Measurements from ENCODE around the gene CHST11. TPM values are rescaled to one million over a fixed set of nuclear protein-coding genes. Genes with fewer than 3 reads are reported as not detected.

The CHST11 gene
- total and polyA plus RNA-seq, 2 donors from 2014 or later, result 2.0 to 23.3 TPM

DNA sequence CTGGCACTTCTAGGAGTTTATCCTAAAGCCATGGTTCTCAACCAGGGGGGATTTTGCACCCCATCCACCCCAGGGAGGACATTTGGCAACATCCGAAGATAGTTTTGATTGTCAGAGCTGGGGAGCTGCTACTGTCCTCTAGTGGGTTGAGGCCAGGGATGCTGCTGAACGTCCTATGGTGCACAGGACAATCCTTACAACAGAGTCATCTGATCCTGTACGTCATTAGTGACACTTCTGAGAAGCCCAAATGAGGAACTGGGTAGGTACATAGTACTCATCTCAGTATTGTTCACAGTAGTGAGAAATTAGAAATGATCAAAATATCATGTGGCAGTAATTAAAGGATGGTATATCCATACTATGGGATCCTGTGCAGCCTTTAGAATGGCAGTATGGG lies 185.1 kb downstream of the CHST11 start:
- H3K27ac ChIP-seq (ENCODE audit: low read depth in 2 of 2, low read length in 2 of 2), result no peak overlapping the region
- H3K4me1 ChIP-seq (ENCODE audit: control insufficient read depth in 2 of 3, insufficient read depth in 2 of 3, low read depth in 1 of 3, low read length in 3 of 3), result no peaks in the 10 kb centered on the region
- no peak overlapping the region for H3K9ac ChIP-seq (ENCODE audit: low read length in 3 of 3)
- TF ChIP-seq, protein P1, sequence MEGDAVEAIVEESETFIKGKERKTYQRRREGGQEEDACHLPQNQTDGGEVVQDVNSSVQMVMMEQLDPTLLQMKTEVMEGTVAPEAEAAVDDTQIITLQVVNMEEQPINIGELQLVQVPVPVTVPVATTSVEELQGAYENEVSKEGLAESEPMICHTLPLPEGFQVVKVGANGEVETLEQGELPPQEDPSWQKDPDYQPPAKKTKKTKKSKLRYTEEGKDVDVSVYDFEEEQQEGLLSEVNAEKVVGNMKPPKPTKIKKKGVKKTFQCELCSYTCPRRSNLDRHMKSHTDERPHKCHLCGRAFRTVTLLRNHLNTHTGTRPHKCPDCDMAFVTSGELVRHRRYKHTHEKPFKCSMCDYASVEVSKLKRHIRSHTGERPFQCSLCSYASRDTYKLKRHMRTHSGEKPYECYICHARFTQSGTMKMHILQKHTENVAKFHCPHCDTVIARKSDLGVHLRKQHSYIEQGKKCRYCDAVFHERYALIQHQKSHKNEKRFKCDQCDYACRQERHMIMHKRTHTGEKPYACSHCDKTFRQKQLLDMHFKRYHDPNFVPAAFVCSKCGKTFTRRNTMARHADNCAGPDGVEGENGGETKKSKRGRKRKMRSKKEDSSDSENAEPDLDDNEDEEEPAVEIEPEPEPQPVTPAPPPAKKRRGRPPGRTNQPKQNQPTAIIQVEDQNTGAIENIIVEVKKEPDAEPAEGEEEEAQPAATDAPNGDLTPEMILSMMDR (IDR thresholded peaks at IDR 0.05; ENCODE audit: borderline replicate concordance, extremely low read depth, insufficient read depth), result no peak
- H3K36me3 ChIP-seq (ENCODE audit: control insufficient read depth in 2 of 3, insufficient read depth in 3 of 3, low read length in 3 of 3), result no peaks in the 10 kb centered on the region
- no peaks in the 10 kb centered on the region for H3K27me3 ChIP-seq (ENCODE audit: control insufficient read depth, insufficient read depth, low read length)
- FAIRE-seq (no peak), DNase-seq (no peak)
- peaks cover 0 to 7% (median 0%) of the 10 kb centered on the region in 3 donors for H3K9me3 ChIP-seq (ENCODE audit: control insufficient read depth in 2 of 3, insufficient read depth in 1 of 3, low read length in 3 of 3)
- intact Hi-C loops (cut with DNase I), result no loop called here
- no peak overlapping the region for H3K4me3 ChIP-seq (ENCODE audit: low read length in 3 of 3)

GRCh38 chr12:104643093-104643818 lies 186.5 kb downstream of the CHST11 start:
- no peak overlapping the region for H3K27ac ChIP-seq (ENCODE audit: low read depth in 2 of 2, low read length in 2 of 2)
- DNase-seq (no peak), FAIRE-seq (no peak)
- no peaks in the 10 kb centered on the region for H3K36me3 ChIP-seq (ENCODE audit: control insufficient read depth in 2 of 3, insufficient read depth in 3 of 3, low read length in 3 of 3)
- peaks cover 0 to 7% (median 0%) of the 10 kb centered on the region in 3 donors for H3K9me3 ChIP-seq (ENCODE audit: control insufficient read depth in 2 of 3, insufficient read depth in 1 of 3, low read length in 3 of 3)
- no peak overlapping the region for H3K9ac ChIP-seq (ENCODE audit: low read length in 3 of 3)
- no peak overlapping the region for H3K4me3 ChIP-seq (ENCODE audit: low read length in 3 of 3)
- H3K27me3 ChIP-seq (ENCODE audit: control insufficient read depth, insufficient read depth, low read length), result no peaks in the 10 kb centered on the region
- intact Hi-C loops (cut with DNase I), result no loop called here
- H3K4me1 ChIP-seq (ENCODE audit: control insufficient read depth in 2 of 3, insufficient read depth in 2 of 3, low read depth in 1 of 3, low read length in 3 of 3), result no peaks in the 10 kb centered on the region
- TF ChIP-seq, protein P1 (IDR thresholded peaks at IDR 0.05; ENCODE audit: borderline replicate concordance, extremely low read depth, insufficient read depth), result no peak

GRCh38 chr12:104643819-104644669 lies 187.3 kb downstream of the CHST11 start:
- peaks cover 0 to 7% (median 0%) of the 10 kb centered on the region in 3 donors for H3K9me3 ChIP-seq (ENCODE audit: control insufficient read depth in 2 of 3, insufficient read depth in 1 of 3, low read length in 3 of 3)
- TF ChIP-seq, protein P1 (IDR thresholded peaks at IDR 0.05; ENCODE audit: borderline replicate concordance, extremely low read depth, insufficient read depth), result no peak
- no peaks in the 10 kb centered on the region for H3K36me3 ChIP-seq (ENCODE audit: control insufficient read depth in 2 of 3, insufficient read depth in 3 of 3, low read length in 3 of 3)
- no peaks in the 10 kb centered on the region for H3K27me3 ChIP-seq (ENCODE audit: control insufficient read depth, insufficient read depth, low read length)
- FAIRE-seq, result no peak
- DNase-seq, result no peak
- no peak overlapping the region for H3K27ac ChIP-seq (ENCODE audit: low read depth in 2 of 2, low read length in 2 of 2)
- no peaks in the 10 kb centered on the region for H3K4me1 ChIP-seq (ENCODE audit: control insufficient read depth in 2 of 3, insufficient read depth in 2 of 3, low read depth in 1 of 3, low read length in 3 of 3)
- no peak overlapping the region for H3K4me3 ChIP-seq (ENCODE audit: low read length in 3 of 3)
- intact Hi-C loops (cut with DNase I), result no loop called here
- no peak overlapping the region for H3K9ac ChIP-seq (ENCODE audit: low read length in 3 of 3)
